UCSD-AML1 (cell line): ENCODE results near the gene PNLDC1.

Experiments
- DNase-seq: peaks from one replicate; lab custom pipeline; 2025; ENCODE audit not compliant: unreplicated experiment; lab: John Stamatoyannopoulos, UW

The PNLDC1 gene, protein sequence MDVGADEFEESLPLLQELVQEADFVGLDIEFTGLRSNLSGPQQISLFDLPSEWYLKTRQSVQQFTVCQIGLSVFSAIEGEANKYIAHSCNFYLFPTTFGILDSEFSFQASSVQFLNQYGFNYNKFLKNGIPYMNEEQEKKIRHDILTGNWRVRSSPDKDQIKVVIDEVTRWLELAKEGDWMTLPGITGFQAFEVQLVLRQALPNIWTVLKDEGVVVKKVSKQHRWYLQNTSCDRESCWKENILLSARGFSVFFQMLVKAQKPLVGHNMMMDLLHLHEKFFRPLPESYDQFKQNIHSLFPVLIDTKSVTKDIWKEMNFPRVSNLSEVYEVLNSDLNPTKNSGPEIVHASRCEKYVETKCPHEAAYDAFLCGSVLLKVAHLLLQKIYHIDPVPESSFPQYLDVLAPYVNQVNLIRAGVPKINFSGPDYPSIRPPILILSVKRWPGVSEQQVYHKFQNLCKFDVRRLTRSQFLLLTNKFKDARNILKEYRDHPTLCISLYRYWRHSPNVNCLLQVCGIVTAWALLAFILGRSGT

DNA sequence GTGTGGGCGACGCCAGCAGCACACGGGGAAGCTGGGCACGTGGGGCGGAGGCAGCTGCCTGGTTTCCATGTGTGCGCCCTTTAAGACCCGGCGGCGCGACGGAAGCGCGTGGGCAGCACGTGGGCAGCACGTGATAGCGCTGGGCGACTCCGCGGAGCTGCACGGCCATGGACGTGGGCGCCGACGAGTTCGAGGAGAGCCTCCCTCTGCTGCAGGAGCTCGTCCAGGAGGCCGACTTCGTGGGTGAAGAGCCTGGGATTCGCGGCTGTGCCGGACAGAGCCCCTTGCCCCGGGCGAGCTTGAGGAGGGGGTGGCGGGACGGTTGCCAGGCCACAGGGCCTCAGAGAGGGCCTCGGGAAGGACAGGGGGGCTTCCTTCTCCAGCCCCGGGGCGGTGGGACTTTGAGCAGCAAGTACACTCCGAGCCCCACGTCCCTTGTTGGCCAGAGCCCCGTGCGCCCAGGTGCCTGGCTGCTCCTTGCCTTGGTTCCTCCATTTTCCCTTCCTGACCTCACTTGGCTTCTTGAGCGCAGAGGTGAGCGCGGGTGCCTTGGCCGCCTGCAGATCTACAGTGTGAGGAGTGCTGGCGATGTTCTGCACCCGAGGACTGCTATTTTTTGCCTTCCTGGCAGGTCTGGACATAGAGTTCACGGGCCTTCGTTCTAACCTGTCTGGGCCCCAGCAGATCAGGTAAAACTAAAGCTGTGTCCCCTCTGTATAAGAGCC, at the start of gene PNLDC1:
PNLDC1 (plus strand) TSS at position 136 of the 725 bp plus-strand sequence; CDS start at position 168, 32 bp downstream.
- DNase-seq = no peak

DNA sequence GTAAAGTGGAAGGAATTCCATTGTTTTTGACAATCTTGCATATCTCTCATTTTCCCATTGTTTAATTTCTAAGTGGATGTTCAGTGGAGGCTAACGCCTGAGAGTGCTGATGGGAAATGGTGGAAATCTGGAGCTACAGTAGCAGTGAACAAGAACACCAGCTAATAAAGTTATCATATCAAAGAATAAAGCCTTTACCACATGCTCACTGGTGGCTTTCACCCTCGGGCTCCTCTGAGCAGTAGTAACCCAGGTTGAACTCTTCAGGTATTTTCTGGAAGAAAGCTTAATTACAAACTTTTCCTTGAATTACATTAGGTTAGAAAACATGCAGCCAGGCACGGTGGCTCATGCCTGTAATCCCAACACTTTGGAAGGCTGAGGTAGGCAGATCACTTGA, 48.6 kb upstream of the PNLDC1 start:
- no peak for DNase-seq

DNA sequence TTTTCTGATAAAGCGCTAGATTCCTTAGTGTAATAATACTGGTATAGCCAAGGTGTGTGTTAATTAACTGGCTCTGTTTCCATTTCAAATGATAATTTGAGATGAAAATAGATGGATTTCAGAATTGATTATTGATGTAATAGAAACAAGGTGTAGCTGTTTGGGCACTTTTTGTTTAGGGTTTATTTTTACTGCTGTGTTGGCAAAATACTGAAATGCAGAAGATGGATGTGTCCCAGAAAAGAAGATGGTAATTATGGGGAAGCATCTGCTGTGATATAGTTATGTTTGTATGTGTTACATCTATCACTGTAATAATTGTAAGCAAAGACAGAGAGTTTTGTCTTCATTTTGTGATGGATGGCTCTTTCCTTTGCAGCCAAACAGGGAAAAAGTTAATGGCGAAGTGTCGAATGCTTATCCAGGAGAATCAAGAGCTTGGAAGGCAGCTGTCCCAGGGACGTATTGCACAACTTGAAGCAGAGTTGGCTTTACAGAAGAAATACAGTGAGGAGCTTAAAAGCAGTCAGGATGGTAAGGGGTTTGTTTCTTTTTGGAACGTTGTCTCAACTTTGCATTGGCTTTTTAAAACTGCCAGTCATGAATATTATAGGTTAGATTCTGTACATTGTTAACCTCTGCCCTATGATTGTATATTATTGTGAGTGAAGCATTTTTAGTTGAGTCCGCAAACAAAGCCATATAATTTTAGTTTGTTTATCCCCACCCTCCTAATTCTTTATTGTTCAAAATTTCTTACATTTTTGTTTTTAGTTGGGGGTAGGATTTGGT, 46.8 kb upstream of the PNLDC1 start:
- no peak for DNase-seq

DNA sequence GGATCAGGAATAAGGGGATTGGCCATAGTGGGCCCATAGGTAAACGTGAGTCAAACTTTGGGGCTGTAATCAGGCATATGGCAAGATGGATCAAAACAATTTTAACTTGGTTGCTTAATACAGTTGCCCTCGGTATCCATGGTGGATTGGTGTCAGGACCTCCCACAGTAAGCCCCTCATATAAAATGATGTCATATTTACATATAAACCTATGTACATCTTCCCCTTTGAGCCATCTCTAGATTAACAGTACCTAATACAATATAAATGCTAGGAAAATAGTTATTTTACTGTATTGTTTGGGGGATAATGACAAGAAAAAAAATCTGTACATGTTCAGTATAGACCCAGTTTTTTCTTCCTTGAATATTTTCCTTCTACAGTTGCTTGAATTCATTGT, 45.7 kb upstream of the PNLDC1 start:
- DNase-seq = no peak

GRCh38 chr6:159754959-159755914, 44.8 kb upstream of the PNLDC1 start:
- DNase-seq = no peak

GRCh38 chr6:159756508-159756907, 43.6 kb upstream of the PNLDC1 start:
- DNase-seq = no peak

DNA sequence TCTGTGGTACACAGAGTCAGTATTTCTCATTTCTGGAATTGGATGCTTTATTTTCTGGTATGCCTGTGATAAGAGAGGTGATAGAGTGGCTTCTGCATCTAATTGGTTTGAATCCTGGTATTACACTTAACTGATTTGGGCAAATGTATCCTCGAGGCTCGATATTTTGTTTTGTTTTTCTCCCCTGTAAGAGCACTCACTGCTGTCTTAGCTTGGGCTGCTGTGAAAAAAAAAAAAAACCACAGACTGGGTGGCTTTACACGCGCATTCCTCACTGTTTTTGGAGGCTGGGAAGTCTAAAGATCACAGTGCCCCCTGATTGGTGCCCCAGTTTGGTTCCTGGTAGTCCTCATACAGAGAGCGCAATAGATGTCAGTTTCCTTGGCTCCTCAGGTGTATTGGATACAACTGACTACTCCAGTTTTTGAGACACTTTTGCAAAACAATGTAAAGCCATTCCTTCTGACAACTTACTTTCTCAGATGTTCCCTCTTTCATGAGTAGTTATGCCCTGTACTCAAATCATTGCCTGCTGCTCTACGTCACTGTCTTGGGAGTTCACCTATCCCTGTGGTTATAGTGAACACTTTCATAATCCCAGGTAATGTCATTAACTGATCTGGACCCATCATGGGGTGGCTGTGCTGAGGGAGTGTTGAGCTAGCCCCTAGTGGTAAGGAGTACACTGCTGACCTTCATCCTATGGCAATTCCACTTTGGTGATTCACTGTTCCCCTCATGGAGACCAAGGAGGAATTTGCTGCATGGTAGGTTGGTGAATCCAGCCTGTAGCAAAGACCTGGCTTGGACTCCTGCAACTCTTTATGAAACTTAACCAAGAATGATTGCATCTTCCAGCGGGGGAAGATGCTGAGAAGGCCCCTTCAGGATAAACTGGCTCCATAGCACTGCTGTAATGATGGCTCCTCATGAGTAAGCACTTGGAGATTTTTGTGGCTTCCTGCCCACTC, 41.8 kb upstream of the PNLDC1 start:
- DNase-seq = no peak

DNA sequence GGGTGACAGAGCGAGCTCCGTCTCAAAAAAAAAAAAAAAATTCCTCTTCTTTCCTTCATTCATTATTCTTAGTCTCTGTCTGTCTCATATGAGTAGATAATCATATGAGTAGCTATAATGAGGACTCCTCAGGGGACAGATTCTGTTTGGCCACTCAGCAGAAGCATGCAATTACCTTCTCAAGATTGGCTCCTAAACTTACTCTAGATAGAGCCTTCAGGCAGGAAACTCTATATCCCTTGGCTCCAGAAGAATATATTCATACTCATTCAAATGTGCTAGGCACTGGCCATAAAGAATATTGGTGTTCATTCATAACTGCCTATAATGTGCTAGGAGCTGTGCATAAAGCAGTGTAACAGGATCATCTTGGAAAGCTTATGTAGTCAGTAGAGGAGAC, 40.4 kb upstream of the PNLDC1 start:
- no peak for DNase-seq

DNA sequence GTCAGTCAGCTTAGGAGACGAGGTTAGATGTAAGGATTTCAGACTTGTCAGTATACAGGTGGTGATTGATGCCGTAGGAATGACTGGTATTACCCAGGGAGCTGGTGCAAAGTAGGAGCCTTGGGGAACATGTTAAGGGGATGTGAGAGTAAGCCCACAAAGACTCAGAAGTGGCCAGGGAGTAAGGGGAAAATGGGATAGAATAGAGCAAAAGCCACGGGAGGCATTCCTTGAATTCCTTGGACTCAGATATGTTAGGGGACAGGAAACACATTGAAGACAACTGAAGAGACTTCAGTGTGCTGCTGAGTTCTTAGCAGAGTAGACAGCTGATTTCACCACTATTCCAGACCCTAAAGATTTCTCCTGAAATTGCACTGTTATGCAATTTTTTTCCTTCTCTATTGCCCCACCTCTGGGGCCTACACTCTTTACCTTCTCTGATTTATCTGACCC, 39.4 kb upstream of the PNLDC1 start:
- no peak for DNase-seq

GRCh38 chr6:159761129-159761872, 38.8 kb upstream of the PNLDC1 start:
- DNase-seq = no peak

DNA sequence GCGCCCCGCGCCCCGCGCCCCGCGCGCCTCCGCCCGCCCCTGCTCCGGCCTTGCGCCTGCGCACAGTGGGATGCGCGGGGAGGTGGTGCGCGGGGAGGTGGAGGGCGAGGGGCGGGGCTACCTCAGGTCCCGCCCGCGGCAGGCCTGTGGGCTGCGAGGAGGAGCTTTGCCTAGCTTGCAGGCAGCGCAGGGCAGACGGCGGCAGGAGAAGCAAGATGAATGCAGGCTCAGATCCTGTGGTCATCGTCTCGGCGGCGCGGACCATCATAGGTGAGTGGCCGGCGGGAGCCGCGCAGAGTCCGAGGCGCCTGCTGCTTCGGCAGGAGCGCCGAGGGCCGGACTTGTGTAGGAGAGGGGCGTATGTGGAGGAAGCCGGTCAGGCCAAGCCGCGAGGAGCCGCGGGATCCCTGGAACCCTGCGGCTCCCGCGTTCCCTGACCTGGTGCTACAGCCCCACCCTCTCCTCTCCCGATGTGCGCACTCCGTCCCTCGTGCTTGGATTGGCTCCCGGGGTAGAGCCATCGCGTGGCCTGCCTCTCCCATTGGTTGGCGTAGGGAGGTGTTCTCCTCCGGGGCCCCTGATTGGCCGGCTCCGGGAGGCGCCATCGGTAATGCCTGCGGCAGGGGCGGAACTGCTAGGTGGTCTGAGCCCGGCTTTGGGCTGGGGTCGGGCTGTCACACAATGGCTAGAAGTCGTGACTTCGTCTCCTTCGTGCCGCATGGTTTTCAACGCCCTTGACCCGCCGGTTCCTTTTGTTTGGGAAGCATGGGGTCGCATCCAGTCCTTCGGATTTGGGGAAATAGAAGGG, 38.0 kb upstream of the PNLDC1 start, which contains the start of gene ACAT2:
ACAT2 (plus strand) TSS at position 173 of the 808 bp plus-strand sequence; CDS start at position 216, 43 bp downstream.
- peak; percentile 92 for DNase-seq

DNA sequence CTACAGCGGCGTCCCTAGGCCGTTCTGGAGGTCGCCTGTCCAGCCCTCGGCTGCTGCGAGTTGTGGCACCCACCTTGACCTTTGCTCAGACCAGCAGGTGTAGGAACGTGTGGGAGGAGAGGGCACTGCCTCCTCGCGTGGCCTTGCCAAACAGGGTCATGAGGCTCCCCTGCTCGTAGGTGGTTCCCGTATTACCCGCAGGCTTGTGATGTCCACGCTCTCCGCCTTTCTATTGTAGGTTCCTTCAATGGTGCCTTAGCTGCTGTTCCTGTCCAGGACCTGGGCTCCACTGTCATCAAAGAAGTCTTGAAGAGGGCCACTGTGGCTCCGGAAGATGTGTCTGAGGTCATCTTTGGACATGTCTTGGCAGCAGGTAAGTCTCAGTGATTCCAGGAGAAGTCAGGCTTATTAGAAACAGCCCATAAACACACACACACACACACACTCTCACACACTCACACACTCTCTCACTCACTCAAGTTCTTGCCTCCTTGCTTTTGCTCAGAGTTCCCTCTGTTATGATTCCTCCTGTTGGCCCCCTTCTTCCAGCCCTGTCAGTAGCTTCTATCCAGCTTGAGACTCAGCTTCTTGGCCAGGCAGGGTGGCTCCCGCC, 37.3 kb upstream of the PNLDC1 start:
- no peak for DNase-seq

DNA sequence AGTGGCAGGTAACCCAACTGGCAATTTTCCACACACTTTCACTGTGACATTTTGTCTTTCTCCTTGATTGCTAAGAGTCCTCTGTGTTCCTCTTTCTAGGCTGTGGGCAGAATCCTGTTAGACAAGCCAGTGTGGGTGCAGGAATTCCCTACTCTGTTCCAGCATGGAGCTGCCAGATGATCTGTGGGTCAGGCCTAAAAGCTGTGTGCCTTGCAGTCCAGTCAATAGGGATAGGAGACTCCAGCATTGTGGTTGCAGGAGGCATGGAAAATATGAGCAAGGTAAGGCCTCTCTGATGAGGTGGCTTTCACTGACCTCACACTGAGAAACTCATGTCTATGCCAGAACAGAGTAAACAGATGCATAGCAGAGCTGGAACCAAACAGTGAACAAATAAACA, 33.2 kb upstream of the PNLDC1 start:
- DNase-seq = no peak

DNA sequence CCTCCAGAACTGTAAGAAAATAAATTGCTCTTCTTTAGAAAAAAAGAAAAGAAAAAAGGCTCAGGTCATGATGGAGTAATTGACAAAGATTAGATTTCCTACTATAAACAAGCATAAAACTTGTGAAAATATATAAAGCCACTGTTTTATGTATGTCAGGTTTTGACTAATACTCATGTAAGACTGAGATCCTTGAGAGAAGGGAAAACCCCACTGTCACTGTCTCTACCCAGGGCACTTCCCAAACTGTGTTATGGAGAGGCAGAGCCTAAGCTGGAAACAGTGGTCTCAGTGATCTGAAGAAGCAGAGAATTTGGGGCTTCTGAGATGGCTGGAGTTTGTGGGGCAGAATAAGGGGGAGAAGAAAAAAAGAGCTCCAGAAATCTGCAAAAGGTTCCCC, 30.6 kb upstream of the PNLDC1 start:
- no peak for DNase-seq

GRCh38 chr6:159772196-159772595, 27.9 kb upstream of the PNLDC1 start:
- no peak for DNase-seq

GRCh38 chr6:159777240-159777904, 22.7 kb upstream of the PNLDC1 start:
- no peak for DNase-seq
